ENCODE measurements around the gene KCNE5.
"Not testable (repeated sequence)": the region's sequence is repeated elsewhere in the genome, so short reads cannot be mapped to it uniquely, and the experiment has no call there.

Gene KCNE5, protein sequence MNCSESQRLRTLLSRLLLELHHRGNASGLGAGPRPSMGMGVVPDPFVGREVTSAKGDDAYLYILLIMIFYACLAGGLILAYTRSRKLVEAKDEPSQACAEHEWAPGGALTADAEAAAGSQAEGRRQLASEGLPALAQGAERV

DNA sequence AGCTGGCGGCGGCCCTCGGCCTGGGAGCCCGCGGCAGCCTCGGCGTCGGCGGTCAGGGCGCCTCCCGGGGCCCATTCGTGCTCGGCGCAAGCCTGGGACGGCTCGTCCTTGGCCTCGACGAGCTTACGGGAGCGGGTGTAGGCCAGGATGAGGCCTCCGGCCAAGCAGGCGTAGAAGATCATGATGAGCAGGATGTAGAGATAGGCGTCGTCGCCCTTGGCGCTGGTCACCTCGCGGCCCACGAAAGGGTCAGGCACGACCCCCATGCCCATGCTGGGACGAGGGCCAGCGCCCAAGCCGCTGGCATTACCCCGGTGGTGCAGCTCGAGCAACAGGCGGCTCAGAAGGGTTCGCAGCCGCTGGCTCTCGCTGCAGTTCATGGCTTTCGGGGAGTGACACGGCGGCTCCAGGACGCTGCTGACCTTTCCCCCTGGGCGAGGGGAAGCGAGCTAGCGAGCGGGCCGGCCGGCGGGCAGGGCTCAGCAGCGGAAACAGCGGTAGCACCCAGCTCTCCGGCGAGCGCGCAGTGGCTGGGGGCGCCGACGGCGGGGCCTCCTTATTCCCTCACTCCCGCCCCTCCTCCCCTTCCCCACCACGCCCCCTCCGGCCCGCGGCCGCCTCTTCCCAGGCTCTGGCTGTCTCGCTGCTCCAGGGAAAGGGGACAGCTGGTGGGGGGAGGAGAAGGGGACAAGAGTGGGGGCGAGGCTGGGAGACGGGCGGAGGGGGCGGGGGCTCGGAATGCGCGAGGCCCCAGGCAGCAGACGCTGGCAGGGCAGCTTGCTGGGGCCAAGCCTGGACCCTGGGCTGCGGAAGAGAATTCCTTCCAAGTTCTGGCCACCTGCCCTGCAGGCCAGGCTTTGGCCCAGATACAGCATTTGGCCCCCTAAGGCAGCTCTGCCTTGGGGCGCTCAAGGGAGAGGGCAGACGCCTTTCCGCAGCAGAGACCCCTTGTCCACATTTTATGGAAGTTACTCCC, at the start of gene KCNE5:
KCNE5 (minus strand) TSS at position 532 of the 976 bp plus-strand sequence; CDS start at position 380, 152 bp downstream.
- no peak for TF ChIP-seq CTCF (IDR thresholded peaks at IDR 0.05; ENCODE audit: low read depth, low read length)
- H3K4me3 ChIP-seq (ENCODE audit: low read depth, low read length): no peak within 1 kb of the TSS

DNA sequence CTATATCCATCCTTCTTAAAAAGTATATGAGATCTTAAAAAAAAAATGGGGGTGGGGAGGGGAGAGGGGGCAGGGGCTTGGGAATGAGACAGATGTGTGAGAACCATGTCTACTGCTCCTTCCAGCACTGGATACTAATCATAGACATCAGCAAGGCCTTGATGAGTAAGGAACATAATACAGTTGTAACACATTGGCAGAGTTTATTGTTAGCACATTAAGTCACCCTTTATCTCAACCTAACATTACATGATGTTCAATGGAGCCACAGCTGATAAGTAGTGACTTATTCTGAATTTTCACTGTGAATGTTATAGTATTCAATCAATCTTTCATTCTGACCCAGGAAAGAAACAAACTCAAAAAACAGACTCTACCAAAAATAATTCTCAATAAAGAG, 47.3 kb upstream of the KCNE5 start:
- H3K4me3 ChIP-seq (ENCODE audit: low read depth, low read length): no peak overlapping the region
- no peak for TF ChIP-seq CTCF (IDR thresholded peaks at IDR 0.05; ENCODE audit: low read depth, low read length)

DNA sequence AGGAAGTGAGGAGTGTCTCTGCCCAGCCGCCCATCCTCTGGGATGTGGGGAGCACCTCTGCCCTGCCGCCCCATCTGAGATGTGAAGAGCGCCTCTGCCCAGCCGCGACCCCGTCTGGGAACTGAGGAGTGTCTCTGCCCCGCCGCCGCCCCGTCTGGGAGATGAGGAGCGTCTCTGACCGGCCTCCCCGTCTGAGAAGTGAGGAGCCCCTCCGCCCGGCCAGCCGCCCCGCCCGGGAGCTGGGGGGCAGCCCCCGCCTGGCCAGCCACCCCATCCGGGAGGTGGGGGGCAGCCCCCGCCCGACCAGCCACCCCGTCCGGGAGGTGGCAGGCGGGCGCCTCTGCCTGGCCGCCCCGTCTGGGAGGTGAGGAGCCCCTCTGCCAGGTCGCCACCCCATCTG, 46.2 kb upstream of the KCNE5 start:
- not testable (repeated sequence) for H3K4me3 ChIP-seq (ENCODE audit: low read depth, low read length)

GRCh38 chrX:109667986-109668385, 43.0 kb upstream of the KCNE5 start:
- H3K4me3 ChIP-seq (ENCODE audit: low read depth, low read length): no peak overlapping the region
- no peak for TF ChIP-seq CTCF (IDR thresholded peaks at IDR 0.05; ENCODE audit: low read depth, low read length)

DNA sequence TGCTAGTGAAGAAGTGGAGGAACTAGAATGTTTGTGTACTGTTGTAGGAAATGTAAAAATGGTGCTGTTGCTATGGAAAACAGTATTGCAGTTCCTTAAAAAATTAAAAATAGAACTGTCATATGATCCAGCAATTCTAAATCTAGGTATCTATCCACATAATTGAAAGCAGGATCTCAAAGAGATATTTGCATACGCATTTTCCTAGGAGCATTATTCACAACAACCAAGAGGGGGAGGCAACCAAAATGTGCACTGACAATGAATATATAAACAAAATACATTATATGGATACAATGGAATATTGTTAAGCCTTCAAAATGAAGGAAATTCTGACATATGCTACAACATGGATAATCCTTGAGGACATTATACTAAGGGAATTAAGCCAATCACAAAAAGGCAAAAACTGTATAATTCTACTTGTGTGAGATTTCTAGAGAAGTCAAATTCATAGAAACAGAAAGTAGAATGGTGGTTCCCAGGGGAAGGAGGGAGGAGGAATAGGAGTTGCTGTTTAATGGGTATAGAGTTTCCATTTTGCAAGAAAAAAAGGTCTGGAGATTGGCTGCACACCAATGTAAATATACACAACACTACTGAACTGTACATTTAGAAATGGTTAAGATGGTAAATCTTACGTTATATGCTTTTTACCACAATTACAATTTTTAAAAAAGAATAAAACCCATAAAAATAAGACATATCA, 35.6 kb upstream of the KCNE5 start:
- no peak overlapping the region for H3K4me3 ChIP-seq (ENCODE audit: low read depth, low read length)
- TF ChIP-seq CTCF (IDR thresholded peaks at IDR 0.05; ENCODE audit: low read depth, low read length): no peak

DNA sequence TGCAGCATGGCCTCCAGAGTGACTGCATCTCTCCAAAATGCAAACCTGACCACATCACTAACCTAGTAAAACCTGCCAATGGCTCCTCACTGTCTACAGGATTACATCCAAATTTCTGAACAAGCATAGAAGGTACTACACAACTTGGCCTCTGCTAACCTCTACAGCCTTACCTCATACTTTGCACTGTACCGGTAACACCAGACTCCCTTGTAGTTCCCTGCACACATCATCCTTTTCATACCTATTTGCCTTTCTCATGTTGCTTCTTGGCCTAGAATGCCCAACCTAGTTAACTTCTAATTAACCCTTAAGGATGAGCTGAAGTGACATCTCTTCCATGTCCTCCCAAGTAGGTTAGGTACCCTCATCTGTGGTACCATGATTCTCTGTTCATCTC, 33.4 kb upstream of the KCNE5 start:
- H3K4me3 ChIP-seq (ENCODE audit: low read depth, low read length): no peak overlapping the region
- TF ChIP-seq CTCF (IDR thresholded peaks at IDR 0.05; ENCODE audit: low read depth, low read length): no peak

GRCh38 chrX:109657364-109657763, 32.4 kb upstream of the KCNE5 start:
- H3K4me3 ChIP-seq (ENCODE audit: low read depth, low read length): not testable (repeated sequence)

GRCh38 chrX:109656774-109657173, 31.8 kb upstream of the KCNE5 start:
- TF ChIP-seq CTCF (IDR thresholded peaks at IDR 0.05; ENCODE audit: low read depth, low read length): no peak
- no peak overlapping the region for H3K4me3 ChIP-seq (ENCODE audit: low read depth, low read length)

All from WI38 (cell line).